Stimulated activated CD4-positive, alpha-beta T cell treated with anti-CD3 and anti-CD28 coated beads, Interleukin-4, amount 100 ng/mL, for 48 hours (primary cell): ENCODE data around the gene TMEM222.
"Not testable (repeated sequence)": the region's sequence is repeated elsewhere in the genome, so short reads cannot be mapped to it uniquely, and the experiment has no call there.

ENCODE experiments used
- DNase-seq, 2 donors: peaks; one replicate each; pipeline ENCODE4 v3.0.0-alpha.2; 2020; ENCODE audit warnings: low read depth in 2 of 2

Gene TMEM222, protein sequence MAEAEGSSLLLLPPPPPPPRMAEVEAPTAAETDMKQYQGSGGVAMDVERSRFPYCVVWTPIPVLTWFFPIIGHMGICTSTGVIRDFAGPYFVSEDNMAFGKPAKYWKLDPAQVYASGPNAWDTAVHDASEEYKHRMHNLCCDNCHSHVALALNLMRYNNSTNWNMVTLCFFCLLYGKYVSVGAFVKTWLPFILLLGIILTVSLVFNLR

DNA sequence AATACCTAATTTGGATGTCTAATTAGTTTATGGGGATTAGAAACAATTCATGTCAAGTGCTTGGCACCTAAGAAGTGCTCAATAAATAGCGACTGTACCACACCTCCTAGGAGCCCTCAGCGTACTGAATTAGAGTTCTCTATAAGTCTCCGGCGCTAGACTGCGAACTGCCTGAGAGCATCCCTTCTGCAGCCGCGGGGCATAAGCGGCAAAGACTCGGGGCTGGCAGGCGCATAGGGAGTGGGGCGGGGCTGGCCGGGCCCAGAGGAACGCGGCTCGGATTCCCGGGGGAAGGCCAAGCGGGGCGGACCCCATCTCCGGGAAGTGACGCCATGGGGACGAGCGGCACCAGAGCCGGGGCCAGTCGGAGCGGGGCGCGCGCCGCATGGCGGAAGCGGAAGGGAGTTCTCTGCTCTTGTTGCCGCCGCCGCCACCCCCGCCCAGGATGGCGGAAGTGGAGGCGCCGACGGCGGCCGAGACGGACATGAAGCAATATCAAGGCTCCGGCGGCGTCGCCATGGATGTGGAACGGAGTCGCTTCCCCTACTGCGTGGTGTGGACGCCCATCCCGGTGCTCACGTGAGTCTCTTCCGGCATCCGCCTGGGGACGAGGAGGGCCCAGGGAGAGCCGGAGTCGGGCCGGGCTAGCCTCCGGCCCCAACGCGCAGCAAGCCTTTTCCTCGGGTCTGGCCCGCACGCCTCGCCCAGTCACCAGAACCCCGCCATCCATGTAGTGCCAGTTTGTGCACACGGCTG, at the start of gene TMEM222:
Gene TMEM222 (plus strand): TSS at position 351 of the 756 bp plus-strand sequence. CDS start 35 bp downstream, at position 386.
- peak; percentile 94 to 98 for DNase-seq

DNA sequence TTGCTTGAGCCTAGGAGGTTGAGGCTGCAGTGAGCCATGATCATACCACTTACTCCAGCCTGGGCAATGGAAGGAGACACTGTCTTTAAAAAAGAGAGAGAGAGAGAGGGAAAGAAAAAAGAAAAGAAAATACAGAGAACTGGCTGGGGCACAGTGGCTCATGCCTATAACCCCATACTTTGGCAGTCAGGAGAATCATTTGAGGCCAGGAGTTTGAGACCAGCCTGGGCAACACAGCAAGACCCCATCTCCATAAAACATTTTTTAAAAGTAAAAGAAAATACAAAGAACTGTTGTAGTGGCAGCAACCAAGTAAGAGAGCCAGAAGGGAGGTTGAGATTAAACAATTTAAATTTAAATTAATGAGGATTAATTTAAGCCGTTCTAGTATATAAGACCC, 47.8 kb upstream of the TMEM222 start:
- no peak for DNase-seq

DNA sequence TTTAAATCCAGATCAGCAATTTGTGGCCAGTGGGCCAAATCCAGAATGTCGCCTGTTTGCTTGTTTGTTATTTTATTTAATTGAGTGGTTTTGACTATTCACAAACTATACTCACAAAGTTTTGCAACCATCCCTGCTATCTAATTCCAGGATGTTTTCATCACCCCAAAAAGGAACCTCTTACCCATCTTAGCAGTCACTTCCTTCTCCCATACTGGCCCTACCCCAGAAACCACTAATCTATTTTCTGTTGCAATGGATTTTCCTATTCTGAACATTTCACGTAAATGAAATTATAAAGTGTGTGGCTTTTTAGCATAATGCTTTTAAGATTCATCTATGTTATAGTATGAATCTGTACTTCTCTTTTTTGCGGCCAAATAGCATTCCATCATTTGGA, 46.3 kb upstream of the TMEM222 start:
- DNase-seq = no peak

DNA sequence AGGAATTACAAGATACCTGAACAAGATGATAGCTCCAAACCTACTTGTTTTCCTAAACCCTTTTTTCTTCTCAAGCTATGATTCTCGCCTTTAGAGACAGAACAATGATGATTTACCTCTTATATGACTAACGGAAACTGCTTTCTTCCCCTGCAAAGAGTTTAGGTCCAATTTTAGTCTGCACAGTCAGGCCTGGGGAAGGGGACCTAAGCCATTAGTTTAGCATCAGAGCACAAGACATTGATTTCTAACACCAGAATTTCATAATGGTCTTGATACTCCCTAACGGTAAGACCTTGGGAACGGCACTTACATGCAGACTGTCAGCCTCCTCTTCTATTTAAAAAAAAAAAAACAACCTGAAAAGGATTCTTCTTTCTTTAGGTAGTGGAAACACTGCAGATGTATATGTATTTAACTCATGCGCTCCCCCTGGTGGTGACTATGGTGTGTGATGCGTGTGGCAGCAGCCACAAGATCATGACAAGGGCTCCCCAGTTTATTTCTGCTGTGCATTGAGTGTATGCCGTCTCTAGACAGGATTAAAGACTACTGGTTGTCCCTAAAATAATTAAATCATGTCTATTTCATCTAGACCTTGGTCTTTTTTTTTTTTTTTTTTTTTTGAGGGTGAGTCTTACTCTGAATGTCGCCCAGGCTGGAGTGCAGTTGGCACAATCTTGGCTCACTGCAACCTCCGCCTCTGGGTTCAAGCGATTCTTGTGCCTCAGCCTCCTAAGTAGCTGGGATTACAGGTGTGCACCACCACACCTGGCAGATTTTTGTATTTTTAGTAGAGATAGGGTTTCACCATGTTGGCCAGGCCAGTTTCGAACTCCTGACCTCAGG, 37.3 kb upstream of the TMEM222 start:
- DNase-seq = peak; percentile 85 to 93

DNA sequence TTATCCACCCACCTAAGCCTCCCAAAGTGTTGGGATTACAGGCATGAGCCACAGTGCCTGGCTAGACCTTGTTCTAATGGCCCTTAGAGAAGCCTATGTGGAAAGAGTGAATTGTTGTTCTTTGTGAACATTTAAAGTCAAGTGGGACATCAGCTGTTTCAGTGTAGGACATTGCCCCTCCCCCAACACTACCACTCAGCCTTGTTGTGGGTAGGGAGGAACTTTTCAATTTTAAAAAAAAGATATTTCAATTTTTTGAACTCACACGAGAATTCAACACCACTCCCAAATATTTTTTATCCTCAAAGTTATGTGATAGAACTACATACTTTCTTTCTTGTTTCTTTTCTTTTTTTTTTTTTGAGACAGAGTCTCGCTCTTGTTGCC, 36.7 kb upstream of the TMEM222 start:
- no peak for DNase-seq

DNA sequence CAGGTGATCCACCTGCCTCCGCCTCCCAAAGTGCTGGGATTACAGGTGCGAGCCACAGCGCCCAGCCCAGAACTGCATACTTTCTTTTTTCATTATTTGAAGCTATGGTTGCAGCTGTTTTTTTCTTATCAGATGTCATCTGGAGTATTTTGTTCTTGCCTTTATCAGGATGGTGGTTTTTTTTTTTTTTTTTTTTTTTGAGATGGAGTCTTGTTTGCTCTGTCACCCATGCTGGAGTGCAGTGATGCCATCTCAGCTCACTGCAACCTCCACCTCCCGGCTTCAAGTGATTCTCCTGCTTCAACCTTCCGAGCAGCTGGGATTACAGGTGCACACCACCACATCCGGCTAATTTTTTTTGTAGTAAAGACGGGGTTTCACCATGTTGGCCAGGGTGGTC, 36.1 kb upstream of the TMEM222 start:
- not testable (repeated sequence) for DNase-seq

DNA sequence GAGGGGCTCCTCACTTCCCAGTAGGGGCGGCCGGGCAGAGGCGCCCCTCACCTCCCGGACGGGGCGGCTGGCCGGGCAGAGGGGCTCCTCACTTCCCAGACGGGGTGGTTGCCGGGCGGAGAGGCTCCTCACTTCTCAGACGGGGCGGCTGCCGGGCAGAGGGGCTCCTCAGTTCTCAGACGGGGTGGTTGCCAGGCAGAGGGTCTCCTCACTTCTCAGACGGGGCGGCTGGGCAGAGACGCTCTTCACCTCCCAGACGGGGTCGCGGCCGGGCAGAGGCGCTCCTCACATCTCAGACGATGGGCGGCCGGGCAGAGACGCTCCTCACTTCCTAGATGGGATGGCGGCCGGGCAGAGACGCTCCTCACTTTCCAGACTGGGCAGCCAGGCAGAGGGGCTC, 32.8 kb upstream of the TMEM222 start:
- not testable (repeated sequence) for DNase-seq

DNA sequence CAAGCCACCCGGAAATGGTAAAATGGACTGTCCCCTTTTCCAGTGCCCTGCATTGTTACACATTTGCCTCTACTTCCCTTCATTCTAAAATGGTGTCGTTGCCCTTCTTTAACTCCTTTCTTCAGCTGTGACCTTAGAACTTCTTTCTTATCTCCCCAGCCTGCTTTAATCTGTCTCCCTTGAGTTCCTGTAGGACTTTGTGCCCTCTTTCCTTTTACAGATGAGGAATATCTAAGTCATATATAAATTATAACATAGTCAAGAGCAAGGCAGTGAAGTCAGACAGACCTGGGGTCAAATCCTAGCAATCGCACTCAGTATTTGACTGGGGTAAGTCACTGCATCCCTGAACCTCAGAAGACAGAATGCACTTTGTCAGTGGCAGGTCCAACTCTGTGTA, 31.4 kb upstream of the TMEM222 start:
- DNase-seq = no peak

DNA sequence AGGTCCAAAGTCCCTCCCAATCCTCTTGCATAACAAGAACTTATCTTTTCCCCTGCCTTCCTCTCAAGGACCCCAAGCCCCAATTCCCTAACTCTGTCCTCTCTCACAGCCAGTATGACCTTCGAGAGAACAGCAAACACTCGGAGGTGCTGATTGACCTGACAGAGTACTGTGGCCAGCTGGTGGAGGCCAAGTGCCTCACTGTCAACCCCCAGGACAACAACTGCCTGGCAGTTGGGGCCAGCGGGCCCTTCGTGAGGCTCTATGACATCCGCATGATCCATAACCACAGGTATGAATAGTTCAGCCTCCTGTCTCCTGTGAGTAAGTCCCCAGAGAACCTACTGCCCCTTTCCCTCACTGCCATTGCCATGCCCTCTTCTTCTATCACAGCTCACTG, 29.9 kb upstream of the TMEM222 start:
- DNase-seq = no peak

DNA sequence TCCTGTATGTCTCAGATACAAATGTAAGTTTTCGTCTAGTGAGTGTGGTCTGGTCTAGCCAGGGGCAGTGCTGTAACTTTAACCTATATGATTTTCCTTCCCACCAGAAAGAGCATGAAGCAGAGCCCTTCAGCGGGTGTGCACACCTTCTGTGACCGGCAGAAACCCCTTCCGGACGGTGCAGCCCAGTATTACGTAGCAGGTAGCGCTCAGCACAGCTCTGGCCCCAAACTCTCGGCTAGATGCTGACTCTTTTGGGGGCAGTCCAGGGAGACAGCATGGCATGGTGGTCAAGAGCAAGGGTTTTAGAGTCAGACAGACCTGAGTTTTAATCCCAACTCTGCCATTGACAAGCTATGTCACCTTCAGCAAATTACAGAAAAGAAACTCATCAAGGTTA, 28.0 kb upstream of the TMEM222 start:
- DNase-seq = no peak

DNA sequence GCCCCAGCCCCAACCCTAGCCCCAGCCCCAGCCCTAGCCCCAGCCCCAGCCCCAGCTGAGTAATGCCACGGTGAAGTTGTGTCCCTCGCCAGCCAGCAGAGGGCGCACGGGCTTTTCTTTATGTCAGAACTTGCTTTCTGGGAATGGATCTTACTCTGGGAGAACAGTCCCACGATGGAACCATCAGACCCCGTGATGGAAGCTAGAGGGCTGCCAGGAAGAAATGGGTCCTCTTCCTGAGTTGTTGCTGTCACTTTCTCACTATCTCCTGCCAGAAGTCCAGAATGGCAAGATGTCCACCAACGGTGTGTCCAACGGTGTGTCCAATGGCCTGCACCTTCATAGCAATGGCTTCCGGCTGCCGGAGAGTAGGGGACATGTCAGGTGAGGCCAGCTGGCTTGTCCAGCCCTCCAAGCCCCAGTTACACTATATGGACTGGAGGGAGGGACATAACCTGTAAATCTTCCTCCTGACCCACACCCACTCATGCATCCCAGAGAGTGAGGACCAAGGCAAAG, 25.1 kb upstream of the TMEM222 start:
- DNase-seq = peak; percentile 58 to 78

DNA sequence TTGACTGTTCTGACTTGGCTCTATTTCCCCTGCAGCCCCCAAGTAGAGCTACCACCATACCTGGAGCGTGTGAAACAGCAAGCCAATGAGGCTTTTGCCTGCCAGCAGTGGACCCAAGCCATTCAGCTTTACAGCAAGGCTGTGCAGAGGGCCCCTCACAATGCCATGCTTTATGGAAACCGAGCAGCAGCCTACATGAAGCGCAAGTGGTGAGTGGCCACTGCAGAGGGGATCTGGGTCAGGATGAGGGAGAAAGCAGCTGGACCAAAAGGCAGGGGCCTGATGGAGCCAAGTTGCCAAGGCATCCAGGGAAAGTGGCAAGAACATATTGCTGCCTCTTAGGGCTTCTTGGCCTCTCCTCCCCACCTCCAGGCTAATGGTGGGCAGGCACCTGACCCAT, 24.1 kb upstream of the TMEM222 start:
- no peak for DNase-seq

DNA sequence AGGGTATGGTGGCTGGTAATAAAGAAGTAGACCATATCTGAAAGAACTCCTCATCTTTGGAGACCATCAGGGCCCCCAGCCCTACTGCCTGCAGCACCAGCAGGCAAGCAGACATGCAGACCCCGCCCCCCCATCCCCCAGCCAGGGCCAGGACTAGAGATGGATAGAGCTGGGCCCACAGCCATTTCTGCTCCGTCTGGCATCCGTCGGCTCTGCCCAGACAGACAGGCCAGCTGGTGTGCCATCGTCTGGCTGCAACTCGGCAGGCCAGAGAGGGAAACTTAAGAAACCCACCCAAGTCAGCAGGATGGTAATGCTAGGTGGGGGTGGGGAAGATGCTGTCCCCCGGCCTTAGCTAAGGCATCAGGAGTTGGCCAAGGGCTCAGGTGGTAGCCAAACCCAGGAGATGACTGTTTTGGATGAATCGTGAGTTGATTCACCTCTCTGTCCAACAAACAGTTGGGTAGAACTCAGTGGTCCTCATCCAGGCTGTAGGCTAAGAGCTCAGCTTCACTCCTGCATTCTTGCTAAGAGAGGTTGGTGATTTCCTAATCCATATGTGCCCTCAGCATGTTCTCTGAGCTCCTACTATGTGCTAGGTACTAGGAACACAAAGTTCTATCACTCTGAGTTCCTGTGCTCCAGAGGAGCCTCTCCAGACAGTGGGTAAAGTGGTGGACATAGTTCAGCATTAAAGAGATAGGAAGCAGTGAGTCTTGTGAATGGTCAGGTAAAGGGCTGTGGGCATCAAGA, 23.2 kb upstream of the TMEM222 start:
- DNase-seq = no peak

DNA sequence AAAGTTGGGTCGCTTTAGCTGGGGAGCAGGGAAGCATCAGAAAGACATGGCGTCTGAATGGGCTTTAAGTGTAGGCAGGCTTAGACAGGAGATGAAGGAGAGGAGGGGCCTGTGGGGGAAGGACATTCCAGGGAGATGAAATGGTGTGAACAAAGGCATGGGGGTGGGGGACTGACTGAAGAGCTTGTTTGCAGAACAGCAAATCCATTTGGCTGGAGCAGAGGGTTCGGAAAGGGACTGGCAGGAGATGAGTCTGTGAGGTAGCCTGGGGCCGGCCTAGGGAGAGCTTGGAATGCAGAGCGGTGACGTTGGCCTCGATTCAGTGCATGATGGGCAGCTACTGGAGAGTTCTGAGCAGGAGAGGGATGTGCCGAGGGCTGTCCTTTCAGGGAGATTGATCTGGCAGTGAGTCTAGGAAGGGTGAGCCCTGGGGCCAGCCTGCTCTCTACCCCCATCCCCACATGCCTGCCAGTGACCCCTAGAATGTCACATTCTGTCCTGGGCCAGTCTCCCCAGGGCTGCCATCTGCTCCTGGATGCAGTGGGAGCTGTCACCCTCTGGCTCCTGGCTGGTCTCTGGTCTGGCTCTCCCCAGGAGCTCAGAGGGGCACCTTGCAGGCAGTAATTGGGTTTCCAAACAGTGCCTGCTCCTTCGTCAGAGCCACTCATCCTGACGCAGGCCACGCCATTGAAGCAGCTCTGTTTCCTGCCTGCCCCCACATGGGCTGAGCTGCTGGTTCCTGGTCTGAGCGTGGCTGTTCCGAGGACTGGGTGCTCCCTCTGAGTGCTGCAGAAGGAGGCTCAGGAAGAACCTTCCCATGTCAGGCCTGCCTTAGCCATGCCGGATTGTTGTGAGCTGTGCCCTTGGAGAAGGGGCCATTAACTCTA, 22.3 kb upstream of the TMEM222 start:
- DNase-seq = no peak

DNA sequence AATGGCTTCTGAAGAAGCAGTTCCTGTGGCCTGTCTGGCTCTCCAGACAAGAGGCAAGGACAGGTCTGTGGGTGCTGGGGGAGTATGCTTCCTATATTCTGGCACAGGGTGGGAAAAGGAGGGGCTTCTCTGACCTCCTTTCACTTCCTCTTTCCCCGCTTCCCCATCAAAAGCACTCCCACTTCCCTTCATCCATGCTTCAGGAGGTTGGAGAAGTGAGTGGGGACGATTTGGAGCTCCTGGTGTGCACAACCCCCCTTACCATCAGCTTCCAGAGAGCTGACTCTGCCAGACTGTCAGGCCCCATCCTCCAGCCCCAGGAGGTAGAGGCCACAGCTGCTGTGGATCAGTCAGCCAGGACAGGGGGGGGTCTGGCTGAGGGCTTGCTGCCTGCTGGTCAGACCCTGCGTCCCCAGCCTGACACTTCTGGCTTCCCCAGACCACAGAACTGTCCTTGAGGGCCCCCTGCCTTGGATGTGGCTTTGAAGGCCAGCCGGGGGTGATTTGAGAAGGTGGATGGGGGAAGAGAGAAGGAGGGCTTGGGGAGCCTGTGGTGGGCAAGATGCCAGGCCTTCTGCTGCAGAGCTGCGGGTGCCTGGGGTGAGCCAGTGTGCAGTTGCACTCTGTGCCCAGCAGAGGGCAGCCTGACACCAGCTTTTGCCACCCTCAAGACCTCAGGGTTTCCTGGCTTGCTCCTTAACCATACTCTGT, 21.5 kb upstream of the TMEM222 start:
- DNase-seq = peak; percentile 53 to 59

DNA sequence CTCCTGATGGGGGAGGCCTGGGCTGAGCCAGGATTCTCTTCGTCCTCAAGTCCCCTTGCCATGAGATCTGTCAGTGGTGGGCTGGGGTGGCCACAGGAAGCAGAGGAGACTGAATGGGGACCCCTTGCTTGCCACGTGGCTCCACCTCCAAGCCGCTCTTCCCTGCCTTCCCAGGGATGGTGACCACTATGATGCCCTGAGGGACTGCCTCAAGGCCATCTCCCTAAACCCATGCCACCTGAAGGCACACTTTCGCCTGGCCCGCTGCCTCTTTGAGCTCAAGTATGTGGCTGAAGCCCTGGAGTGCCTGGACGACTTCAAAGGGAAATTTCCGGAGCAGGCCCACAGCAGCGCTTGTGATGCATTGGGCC, 20.9 kb upstream of the TMEM222 start:
- no peak for DNase-seq

DNA sequence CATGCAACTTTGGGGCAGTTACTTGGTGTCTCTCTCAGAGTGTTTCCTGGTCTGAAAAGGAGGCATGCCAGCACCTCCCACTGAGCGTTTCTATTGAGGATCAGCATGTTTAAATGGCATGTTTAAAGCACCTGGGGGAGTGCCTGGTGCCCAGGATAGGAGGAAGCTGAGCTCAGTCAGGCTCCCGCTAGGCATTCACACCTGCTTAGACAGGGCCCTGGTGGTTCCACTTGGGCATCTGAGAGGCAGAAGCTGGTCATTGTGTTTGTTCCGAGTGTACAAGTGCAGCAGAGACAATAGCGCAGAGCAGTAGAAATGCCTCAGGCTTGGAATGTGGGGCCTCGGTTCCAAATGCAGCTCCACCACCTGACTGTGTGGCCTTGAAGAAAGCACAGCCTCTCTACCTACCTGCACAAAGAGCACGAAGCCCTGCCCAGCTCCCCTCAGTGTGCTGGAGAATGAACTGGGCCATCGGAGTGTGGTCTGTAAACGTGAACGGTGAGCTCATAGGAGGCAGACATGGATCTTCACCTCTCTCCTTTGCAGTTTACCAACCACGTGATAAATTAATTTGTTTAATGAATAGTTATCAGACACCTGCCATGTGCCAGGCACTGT, 20.3 kb upstream of the TMEM222 start:
- DNase-seq = no peak

DNA sequence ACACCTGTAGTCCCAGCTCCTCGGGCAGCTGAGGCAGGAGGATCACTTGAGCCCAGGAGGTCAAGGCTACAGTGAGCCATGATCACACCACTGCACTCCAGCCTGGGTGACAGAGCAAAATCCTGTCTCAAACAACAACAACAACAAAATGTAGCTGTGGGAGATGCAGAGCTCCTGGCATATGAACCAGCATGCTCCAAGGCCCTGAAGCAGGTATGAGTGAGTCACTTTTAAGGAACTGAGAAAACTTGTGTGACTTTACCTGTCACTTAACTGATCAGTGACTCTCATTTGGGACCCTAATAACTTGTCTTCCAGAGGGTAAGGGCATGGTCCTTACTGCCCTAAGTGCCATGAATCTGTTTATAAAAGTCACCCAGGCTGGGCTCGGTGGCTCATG, 19.4 kb upstream of the TMEM222 start:
- no peak for DNase-seq

DNA sequence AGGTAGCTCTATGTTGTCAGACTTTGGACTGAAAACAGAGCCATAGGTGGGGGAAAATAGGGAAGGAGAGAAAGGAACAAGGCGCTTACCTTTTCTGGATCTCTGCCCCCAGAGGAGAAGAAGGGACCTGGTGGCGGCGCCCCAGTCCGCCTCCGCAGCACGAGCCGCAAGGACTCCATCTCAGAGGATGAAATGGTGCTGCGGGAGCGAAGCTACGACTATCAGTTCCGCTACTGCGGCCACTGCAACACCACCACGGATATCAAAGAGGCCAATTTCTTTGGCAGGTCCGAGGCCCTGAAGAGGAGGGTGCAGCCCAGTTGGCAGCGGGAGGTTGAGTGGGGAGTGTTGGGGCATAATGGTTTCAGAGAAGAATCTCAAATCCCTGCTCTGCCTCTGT, 18.5 kb upstream of the TMEM222 start:
- no peak for DNase-seq

DNA sequence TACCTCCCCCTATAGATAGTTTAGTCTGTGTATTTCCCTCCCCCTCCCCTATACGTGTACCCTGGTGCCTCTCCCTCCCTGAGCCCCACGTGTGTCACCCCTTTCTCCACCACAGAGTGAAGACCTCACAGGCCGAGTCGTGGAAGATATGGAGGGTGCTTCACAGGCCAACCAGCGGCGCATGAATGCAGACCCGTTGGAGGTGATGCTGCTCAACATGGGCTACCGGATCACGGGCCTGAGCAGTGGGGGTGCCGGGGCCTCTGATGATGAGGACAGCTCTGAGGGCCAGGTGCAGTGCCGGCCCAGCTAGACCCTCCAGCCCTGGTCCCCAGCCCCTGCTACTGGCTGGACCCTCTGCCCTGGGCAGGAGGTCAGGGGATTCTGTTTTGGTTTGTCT, 15.9 kb upstream of the TMEM222 start:
- no peak for DNase-seq
